Measurements from ENCODE around the gene ABCB8. TPM values are rescaled to one million over a fixed set of nuclear protein-coding genes. Genes with fewer than 3 reads are reported as not detected.

The ABCB8 gene
- total and polyA plus RNA-seq, 9 of the 15 experiments (the other 6 are each of a cell fraction or from before 2014, with no cell fraction given), result 7.6 to 106 (median 36.3) TPM

DNA sequence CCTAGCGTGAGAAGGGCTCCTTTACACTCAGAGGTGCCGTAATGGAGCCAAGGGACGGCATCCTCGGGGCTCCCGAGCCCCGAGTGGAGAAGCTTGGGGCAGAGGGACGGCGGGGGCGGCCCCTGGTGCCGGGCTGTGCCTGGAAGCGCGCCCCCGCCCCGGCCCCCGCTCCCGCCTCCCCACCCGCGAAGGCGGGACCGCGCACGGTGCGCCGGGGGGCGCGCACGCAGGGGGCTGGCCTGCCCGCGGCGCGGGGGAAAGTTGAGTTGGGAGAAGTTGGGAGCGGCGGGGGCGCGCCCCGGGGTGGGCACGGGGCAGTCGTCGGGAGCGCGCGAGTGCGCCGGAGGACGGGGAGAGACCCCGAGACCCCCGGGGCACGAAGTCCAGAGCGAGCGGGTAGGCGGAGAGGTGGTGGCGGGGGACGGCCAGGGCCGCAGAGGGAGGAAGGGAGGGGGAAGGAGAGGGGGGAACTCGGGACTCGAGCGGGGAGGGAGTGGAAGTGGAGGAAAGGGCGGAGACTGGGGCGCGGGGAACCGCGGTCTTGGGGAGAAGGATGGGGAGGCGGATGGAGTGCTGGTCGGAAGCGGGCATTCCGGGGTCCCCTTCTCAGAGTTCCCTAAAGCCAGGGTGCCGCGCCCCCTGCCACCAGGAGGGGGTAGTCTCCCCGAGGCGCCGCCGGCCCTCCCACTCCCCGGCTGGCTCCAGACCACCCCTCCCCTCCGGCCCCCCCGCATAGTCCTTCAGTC lies 31.3 kb downstream of the ABCB8 start, which contains the start of gene SLC4A2 (continued):
- TF ChIP-seq MIER1 (IDR thresholded peaks at IDR 0.05; ENCODE audit: low read depth) (no peak), ASH1L (IDR thresholded peaks at IDR 0.05; ENCODE audit: borderline replicate concordance, low read depth, partially characterized antibody) (peak; percentile 13), CREB1 (IDR thresholded peaks at IDR 0.05) (0 out of 2 replicates have a peak, but pooled peaks have one; percentile 30), CREB1 (CRISPR knock-in tag; IDR thresholded peaks at IDR 0.05) (no peak), SREBF1 (IDR thresholded peaks at IDR 0.05; ENCODE audit: borderline replicate concordance, low read depth, low read length) (0 out of 2 replicates have a peak, but pooled peaks have one; percentile 10), ZNF282 (CRISPR knock-in tag; IDR thresholded peaks at IDR 0.05) (no peak)
- TF ChIP-seq, protein P1, sequence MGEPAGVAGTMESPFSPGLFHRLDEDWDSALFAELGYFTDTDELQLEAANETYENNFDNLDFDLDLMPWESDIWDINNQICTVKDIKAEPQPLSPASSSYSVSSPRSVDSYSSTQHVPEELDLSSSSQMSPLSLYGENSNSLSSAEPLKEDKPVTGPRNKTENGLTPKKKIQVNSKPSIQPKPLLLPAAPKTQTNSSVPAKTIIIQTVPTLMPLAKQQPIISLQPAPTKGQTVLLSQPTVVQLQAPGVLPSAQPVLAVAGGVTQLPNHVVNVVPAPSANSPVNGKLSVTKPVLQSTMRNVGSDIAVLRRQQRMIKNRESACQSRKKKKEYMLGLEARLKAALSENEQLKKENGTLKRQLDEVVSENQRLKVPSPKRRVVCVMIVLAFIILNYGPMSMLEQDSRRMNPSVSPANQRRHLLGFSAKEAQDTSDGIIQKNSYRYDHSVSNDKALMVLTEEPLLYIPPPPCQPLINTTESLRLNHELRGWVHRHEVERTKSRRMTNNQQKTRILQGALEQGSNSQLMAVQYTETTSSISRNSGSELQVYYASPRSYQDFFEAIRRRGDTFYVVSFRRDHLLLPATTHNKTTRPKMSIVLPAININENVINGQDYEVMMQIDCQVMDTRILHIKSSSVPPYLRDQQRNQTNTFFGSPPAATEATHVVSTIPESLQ (CRISPR knock-in tag; IDR thresholded peaks at IDR 0.05), result no peak; the same call in 1 of the 2 replicates

DNA sequence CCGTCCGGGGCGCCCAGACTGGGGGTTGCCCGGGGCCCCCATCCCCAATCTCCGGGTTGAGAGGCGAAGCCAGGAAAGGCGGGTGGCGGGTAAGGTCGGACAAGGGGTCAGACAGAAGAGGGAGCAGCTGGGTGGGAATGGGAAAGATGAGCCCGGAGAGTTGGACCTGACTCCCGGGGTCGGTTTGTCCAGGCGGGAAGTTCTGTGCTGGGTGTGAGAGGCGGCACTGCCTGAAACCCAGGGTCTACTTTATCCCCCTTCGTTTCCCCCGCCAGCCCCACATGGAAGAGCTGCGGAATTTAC lies 31.8 kb downstream of the ABCB8 start:
- ATAC-seq (no peak), FAIRE-seq (no peak), DNase-seq (ENCODE audit: extremely low read depth in 1 of 4, low spot score in 3 of 4) (no peak)
- H3K4me2 ChIP-seq (ENCODE audit: insufficient read depth, low read length), result peak overlapping the region; percentile 94
- H3K4me1 ChIP-seq (replicated peaks in 1 of 2; ENCODE audit: control insufficient read depth in 2 of 2, insufficient read depth in 2 of 2, low read length in 2 of 2), result peaks cover 57 to 82% of the 10 kb centered on the region in 2 experiments
- BruUV-seq (replicated peaks), result no TSS peak
- intact Hi-C loops (cut with micrococcal nuclease), result loop anchor here (2.0 kb wide), 1 partner anchor 49 kb away; no protein-coding TSS in a partner anchor
- ChIA-PET CTCF (ENCODE audit: low intra/inter-chr PET ratio) (interaction anchor here (0.6 to 1.7 kb wide), 5 partner anchors 32 to 681 kb away, joined by 3 to 8 read pairs (median 5); partner anchors contain the start of gene ABCB8), POLR2A (interaction anchor here (0.6 to 2.4 kb wide), 4 partner anchors 21 to 28 kb away, joined by 3 to 9 read pairs (median 4); partner anchors contain the start of gene FASTK)
- peaks cover 27% of the 10 kb centered on the region for H3K36me3 ChIP-seq (ENCODE audit: control insufficient read depth, insufficient read depth, low read length)
- peaks cover 10% of the 10 kb centered on the region for H4K20me1 ChIP-seq (replicated peaks; ENCODE audit: control insufficient read depth, insufficient read depth, low read length)
- no peaks in the 10 kb centered on the region for H3K27me3 ChIP-seq (ENCODE audit: control insufficient read depth in 2 of 2, insufficient read depth in 2 of 2, low read length in 2 of 2)
- peak overlapping the region; percentile 85 to 91 for H3K9ac ChIP-seq (ENCODE audit: insufficient read depth in 1 of 2, low read depth in 2 of 2, low read length in 2 of 2)
- H3K9me1 ChIP-seq (ENCODE audit: control insufficient read depth, insufficient read depth, low read length), result no peaks in the 10 kb centered on the region
- whole genome bisulfite sequencing (ENCODE audit: insufficient coverage, low coverage, missing lambda C conversion rate), result under 1% methylated on average over 17 of the region's 17 CpGs
- in situ Hi-C loops (cut with MboI), result no loop called here
- H3K27ac ChIP-seq (ENCODE audit: extremely low read depth, low read depth, low read length), result peak overlapping the region; percentile 90
- peaks cover 61% of the 10 kb centered on the region for H3K79me2 ChIP-seq (ENCODE audit: control insufficient read depth, insufficient read depth, low read length)
- H3K4me3 ChIP-seq, result peak overlapping the region; percentile 84
- H2AFZ ChIP-seq (ENCODE audit: low read depth, low read length), result peak overlapping the region; percentile 81; the same call in 1 of the 2 replicates
- H3K9me3 ChIP-seq (replicated peaks; ENCODE audit: control insufficient read depth, insufficient read depth, low read depth, low read length), result no peaks in the 10 kb centered on the region
- no peak for TF ChIP-seq ZNF175 (CRISPR knock-in tag; IDR thresholded peaks at IDR 0.05; ENCODE audit: low read depth)
- 0 out of 2 replicates have a peak, but pooled peaks have one; percentile 10 for TF ChIP-seq HLTF (IDR thresholded peaks at IDR 0.05)
- TF ChIP-seq, protein P2, sequence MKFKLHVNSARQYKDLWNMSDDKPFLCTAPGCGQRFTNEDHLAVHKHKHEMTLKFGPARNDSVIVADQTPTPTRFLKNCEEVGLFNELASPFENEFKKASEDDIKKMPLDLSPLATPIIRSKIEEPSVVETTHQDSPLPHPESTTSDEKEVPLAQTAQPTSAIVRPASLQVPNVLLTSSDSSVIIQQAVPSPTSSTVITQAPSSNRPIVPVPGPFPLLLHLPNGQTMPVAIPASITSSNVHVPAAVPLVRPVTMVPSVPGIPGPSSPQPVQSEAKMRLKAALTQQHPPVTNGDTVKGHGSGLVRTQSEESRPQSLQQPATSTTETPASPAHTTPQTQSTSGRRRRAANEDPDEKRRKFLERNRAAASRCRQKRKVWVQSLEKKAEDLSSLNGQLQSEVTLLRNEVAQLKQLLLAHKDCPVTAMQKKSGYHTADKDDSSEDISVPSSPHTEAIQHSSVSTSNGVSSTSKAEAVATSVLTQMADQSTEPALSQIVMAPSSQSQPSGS (CRISPR knock-in tag; IDR thresholded peaks at IDR 0.05), result no peak
- TF ChIP-seq, protein P3, sequence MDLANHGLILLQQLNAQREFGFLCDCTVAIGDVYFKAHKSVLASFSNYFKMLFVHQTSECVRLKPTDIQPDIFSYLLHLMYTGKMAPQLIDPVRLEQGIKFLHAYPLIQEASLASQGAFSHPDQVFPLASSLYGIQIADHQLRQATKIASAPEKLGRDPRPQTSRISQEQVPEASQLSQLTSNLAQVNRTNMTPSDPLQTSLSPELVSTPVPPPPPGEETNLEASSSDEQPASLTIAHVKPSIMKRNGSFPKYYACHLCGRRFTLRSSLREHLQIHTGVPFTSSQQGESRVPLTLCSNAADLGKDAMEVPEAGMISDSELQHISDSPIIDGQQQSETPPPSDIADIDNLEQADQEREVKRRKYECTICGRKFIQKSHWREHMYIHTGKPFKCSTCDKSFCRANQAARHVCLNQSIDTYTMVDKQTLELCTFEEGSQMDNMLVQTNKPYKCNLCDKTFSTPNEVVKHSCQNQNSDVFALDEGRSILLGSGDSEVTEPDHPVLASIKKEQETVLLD (IDR thresholded peaks at IDR 0.05), result peak; percentile 13; the same call in 1 of the 2 replicates
- TF ChIP-seq TBL1XR1 (IDR thresholded peaks at IDR 0.05; ENCODE audit: low read length in 2 of 2), result 0 out of 4 replicates have a peak, but pooled peaks of 1 of the 2 experiments have one; percentile 48
- 0 out of 2 replicates have a peak, but pooled peaks have one; percentile 8 for TF ChIP-seq KAT7 (CRISPR knock-in tag; IDR thresholded peaks at IDR 0.05; ENCODE audit: borderline replicate concordance)
- no peak; the same call in 1 of the 2 replicates for TF ChIP-seq SP1 (CRISPR knock-in tag; IDR thresholded peaks at IDR 0.05)

Data from K562 (cell line).